Nephron (organoid): ENCODE data around the gene ADAMTS16.

Experiments used
- H3K27ac Mint-ChIP-seq, 3 experiments: 2 replicates each; pipeline ENCODE4 v1.8.0; 2020; ENCODE audit warnings: mixed read lengths in 3 of 3, mild to moderate bottlenecking in 2 of 3, moderate library complexity in 1 of 3
- H3K27me3 Mint-ChIP-seq: 2 replicates; pipeline ENCODE4 v1.8.0; 2021; ENCODE audit warnings: low read depth, mild to moderate bottlenecking, moderate library complexity, mixed read lengths
- H3K36me3 Mint-ChIP-seq: 2 replicates; pipeline ENCODE4 v1.8.0; 2020; ENCODE audit warnings: low read depth, mixed read lengths
- H3K4me1 Mint-ChIP-seq: 2 replicates; pipeline ENCODE4 v1.8.0; 2020; ENCODE audit warnings: mixed read lengths
- H3K4me3 Mint-ChIP-seq, 3 experiments: 2 replicates each; pipeline ENCODE4 v1.8.0; 2020; ENCODE audit warnings: mild to moderate bottlenecking in 3 of 3, mixed read lengths in 3 of 3, moderate library complexity in 2 of 3
- H3K9me3 Mint-ChIP-seq: 2 replicates; pipeline ENCODE4 v1.8.0; 2020; ENCODE audit warnings: mixed read lengths
- TF ChIP-seq, protein P1 (sequence below), 3 experiments: fragments of 200-600 bp; sonication (generic); IDR thresholded peaks; one replicate each; pipeline ENCODE4 v1.5.0; 2021; ENCODE audit warnings: antibody characterized with exemption in 3 of 3; ENCODE audit not compliant: unreplicated experiment in 3 of 3

Gene ADAMTS16

DNA sequence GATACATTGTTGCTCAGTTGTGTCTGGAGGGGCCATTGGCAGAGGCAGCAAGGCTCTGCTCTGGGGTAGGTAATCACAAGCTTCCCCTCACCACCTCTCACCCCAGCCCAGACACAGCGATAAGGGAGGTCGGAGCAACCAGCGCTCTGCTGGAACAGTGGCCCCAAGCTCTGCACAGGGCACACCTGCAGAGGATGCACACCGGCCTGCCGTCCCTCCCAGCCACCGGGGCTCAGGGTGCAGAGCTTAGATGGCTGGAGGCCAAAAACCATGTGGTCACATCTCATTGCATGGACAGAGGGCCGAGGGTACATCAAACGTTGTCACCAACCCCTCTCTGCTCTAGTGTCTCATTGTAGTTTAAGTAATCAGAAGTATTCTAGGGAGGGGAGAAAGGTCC is 187.0 kb downstream of the ADAMTS16 start:
- TF ChIP-seq, protein P1, sequence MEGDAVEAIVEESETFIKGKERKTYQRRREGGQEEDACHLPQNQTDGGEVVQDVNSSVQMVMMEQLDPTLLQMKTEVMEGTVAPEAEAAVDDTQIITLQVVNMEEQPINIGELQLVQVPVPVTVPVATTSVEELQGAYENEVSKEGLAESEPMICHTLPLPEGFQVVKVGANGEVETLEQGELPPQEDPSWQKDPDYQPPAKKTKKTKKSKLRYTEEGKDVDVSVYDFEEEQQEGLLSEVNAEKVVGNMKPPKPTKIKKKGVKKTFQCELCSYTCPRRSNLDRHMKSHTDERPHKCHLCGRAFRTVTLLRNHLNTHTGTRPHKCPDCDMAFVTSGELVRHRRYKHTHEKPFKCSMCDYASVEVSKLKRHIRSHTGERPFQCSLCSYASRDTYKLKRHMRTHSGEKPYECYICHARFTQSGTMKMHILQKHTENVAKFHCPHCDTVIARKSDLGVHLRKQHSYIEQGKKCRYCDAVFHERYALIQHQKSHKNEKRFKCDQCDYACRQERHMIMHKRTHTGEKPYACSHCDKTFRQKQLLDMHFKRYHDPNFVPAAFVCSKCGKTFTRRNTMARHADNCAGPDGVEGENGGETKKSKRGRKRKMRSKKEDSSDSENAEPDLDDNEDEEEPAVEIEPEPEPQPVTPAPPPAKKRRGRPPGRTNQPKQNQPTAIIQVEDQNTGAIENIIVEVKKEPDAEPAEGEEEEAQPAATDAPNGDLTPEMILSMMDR (IDR thresholded peaks at IDR 0.05; ENCODE audit: unreplicated experiment in 3 of 3) = no peak
- Mint-ChIP-seq H3K4me3 (no peak overlapping the region), H3K27ac (peak overlapping the region; percentile 53 to 96 (median 65)), H3K36me3 (peaks cover 16% of the 10 kb centered on the region), H3K4me1 (peaks cover 49% of the 10 kb centered on the region), H3K9me3 (peaks cover 1% of the 10 kb centered on the region), H3K27me3 (peaks cover 4% of the 10 kb centered on the region)

DNA sequence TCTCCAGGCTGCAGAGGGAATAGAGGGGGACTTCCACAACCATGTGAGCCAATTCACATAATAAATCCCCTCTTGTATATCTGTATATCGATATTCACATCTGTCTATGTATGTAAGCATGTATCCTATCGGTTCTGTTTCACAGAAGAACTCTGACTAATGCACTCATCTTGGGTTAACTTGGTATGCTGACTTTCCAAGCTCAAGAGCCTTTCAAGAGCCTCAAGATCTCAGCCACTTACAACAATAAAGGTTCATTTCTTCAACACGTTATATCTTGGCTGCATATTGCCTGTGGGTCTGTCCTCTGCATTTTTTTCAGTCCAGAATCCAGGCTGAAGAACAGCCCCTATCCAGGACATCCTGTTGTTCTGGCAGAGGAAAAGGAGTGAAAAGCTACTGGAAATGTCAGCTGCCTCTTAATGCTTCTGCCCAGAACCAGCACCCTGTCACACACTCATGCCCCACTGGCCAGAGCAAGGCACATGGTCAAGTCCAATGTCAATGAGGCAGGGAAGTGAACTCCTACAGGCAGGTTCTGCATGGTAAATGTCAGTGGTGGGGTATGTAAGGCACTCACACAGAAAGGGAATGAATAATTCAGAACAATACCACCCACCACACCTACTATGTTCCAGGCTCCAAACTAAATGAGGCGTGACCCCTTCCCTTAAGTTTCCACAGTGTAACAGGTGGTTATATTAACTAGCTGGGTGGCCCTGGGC is 190.8 kb downstream of the ADAMTS16 start:
- Mint-ChIP-seq H3K36me3 (peaks cover 5% of the 10 kb centered on the region), H3K27ac (peak overlapping the region; percentile 95 to 96 (median 96)), H3K4me1 (peaks cover 61% of the 10 kb centered on the region), H3K4me3 (no peak overlapping the region), H3K9me3 (no peaks in the 10 kb centered on the region), H3K27me3 (peaks cover 5% of the 10 kb centered on the region)
- TF ChIP-seq, protein P1 (IDR thresholded peaks at IDR 0.05; ENCODE audit: unreplicated experiment in 3 of 3) = no peak

DNA sequence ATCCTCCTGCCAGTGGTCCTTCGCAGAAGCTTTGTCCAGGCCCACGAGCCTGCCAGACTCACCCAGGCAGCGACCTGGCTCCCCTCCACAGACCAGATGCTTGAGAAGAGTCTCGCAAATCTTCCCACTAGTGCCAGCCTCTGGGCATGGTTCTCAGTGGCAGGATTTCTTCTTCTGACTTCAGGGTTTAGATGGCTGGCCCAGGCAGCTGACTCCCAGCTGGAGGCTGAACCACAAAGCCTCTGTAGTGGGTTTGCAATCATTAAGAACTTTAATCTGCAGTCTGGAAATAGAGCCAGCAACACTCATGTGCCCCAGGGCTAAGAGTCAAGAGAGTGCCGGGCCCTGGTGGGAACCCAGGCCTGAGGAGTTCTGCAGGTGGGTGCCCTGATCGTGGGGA is 191.7 kb downstream of the ADAMTS16 start:
- H3K9me3 Mint-ChIP-seq = peaks cover 3% of the 10 kb centered on the region
- TF ChIP-seq, protein P1 (IDR thresholded peaks at IDR 0.05; ENCODE audit: unreplicated experiment in 3 of 3) = no peak
- H3K27me3 Mint-ChIP-seq = peaks cover 5% of the 10 kb centered on the region
- H3K4me3 Mint-ChIP-seq = no peak overlapping the region
- H3K4me1 Mint-ChIP-seq = peaks cover 61% of the 10 kb centered on the region
- H3K36me3 Mint-ChIP-seq = peaks cover 6% of the 10 kb centered on the region
- peak overlapping the region in 2 of 3 experiments; percentile 60 to 95 for H3K27ac Mint-ChIP-seq

DNA sequence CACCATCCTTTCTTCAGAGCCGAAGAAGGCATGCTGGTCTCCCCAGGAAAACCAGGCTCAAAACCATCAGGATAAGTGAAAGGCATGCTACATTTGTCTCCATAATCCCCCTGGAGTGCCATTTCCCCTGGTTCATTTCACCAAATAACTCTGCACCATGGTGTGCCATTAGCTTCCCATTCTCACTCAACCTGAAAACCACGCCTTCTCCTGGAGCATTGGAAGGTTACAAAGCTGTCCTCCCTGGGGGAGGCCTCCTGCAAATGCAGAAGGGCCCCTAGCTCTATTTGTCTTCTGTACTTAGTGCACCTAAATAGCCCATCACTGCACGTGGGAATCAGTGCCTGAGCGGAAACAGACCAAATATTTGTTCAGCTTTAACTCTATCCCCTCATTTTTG is 192.2 kb downstream of the ADAMTS16 start:
- Mint-ChIP-seq H3K9me3 (peaks cover 3% of the 10 kb centered on the region), H3K36me3 (peaks cover 3% of the 10 kb centered on the region), H3K4me1 (peaks cover 56% of the 10 kb centered on the region), H3K4me3 (no peak overlapping the region), H3K27ac (peak overlapping the region in 2 of 3 experiments; percentile 68 to 95), H3K27me3 (peaks cover 5% of the 10 kb centered on the region)
- TF ChIP-seq, protein P1 (IDR thresholded peaks at IDR 0.05; ENCODE audit: unreplicated experiment in 3 of 3) = no peak

DNA sequence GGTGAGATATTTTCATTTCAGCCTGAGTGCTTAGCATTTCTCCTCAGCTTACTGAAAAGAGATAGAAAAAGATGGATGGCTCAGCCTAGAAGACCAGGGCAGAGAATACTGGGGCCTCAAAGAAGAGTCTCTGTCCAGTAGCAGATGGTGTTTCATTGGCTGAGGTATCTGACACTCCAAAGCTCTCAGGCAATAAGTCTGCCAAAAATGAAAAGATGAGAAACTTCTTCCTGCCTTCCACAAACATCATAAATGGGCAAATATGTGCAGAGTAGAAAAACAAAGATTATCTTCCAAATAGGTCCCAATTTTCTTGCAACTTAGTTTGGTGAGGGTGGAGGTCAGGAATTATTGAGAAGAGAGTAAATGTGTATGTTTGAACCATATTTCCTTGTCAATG is 195.0 kb downstream of the ADAMTS16 start:
- peaks cover 5% of the 10 kb centered on the region for H3K9me3 Mint-ChIP-seq
- no peak overlapping the region for H3K4me3 Mint-ChIP-seq
- peaks cover 51% of the 10 kb centered on the region for H3K4me1 Mint-ChIP-seq
- H3K36me3 Mint-ChIP-seq = peaks cover 3% of the 10 kb centered on the region
- H3K27ac Mint-ChIP-seq = peak overlapping the region; percentile 76 to 82 (median 80)
- TF ChIP-seq, protein P1 (IDR thresholded peaks at IDR 0.05; ENCODE audit: unreplicated experiment in 3 of 3) = no peak
- peaks cover 5% of the 10 kb centered on the region for H3K27me3 Mint-ChIP-seq
